Stimulated activated CD8-positive, alpha-beta memory T cell treated with anti-CD3 and anti-CD28 coated beads, Interleukin-12 subunit alpha, Interleukin-12 subunit beta, amount 100 ng/mL, for 24 hours (primary cell): ENCODE results near the gene SLX4IP.
"Not testable (repeated sequence)": the region's sequence is repeated elsewhere in the genome, so short reads cannot be mapped to it uniquely, and the experiment has no call there.

Source experiments
- DNase-seq: peaks from one replicate; pipeline ENCODE4 v3.0.0-alpha.2; 2020; ENCODE audit errors: extremely low read depth

The SLX4IP gene

DNA sequence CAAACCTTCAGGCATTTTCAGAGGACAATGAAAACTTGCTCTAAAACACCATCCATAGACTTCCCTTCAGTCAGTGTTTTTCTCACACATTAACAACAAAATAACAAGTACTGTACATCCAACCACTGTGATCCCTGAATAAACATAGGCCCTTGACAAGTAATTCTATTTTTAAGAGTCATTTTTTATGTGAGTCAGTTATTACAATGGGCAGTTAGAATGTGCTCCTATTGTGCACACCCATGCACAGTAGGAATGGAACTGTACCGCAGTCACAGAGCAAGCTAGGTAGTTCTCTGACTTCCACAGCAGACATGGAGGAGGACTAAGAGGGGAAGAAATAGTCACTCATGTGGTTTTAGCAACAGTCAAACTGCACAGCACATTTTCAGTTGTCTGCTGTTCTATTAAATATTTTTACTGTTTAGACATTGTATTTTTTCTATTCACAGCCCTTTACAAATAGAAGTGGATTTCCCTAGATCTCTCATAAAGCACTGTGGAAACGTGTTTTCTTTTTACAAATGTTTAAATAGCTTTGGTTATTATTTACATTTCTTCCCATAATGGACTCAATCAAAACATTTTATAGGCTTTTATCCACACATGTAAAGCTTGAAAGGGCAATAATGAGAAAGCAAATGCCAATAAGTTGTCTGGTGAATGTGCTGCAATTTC lies 138.3 kb downstream of the SLX4IP start:
- DNase-seq: no peak

DNA sequence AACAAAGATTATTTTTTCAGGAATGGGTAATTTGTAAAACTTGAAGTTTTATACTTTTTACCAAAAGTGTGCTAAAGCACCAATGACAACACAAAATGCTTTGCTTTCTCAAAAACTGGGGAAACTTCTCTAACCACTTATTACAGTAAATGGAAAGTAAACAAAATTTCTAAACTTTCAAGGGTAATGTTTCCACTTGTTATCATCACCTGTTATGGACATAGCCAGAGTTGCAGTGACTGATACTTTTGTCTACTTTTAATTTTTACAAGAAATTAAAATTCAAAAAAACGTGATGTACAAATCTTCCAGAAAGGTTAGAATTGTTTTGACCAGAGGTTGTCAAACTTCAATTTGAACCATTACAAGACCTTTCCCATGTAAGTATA lies 138.8 kb downstream of the SLX4IP start:
- no peak for DNase-seq

DNA sequence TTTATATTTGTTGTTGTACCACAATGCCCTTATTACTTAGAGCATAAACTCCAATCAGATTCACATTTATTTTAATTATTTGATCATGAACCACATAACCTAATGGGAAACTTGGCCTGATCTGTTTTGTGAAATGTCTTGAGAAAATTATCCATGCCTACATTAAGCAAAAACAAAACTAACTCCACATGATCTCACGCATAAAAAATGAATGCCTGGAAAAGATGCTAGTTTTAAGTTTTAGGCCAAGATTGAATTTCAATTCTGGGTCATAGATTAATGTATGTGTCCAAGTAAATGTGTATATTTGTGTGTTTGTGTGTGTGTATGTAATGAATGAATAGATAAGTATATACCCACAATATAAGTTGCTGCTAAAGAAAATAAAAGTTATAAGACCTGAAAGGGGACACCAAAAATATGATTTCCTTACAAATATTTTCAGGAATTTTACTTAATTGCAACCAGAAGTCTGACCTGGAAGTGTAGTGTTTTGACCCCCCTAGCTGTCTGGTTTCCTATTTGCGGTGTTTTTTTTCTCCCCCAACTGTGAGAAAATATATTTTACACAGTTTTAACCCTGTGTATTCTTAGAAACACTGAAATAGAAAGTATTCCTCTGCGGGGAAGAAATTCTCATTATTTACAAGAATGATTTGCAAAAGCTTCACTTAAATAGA lies 141.4 kb downstream of the SLX4IP start:
- no peak for DNase-seq

DNA sequence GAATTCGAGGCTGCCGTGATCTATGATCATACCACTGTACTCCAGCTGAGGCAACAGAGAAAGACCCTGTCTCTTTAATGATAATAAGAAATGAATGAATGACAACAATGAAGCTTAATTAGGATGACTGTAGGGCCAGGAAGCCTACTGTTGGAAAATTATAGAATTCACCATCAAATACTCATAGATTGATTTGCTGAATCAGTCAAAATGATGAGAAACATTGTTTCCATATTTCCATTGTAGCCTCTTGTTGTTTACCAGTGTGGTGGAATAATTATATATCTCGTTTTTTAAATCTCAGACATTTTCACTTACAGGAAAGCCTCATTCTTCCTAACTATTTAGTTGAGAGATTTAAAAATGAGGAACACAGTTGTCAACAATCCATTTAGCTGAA lies 142.5 kb downstream of the SLX4IP start:
- DNase-seq: no peak

DNA sequence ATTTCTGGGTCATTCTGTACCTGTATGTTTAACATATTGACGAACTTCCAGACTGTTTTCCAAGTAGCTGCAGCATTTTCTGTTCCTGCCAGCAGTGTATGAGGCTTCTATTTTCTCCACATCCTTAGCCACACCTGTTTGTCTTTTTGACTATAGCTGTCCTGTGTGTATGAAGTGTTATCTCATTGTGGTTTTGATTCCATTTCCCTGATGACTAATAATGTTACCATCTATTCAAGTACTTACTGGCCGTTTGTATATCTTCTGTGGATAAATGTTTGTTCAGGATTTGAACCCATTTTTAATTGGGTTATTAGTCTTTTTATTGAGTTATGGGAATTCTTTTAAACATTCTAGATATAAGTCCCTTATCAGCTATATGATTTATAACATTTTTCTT lies 143.5 kb downstream of the SLX4IP start:
- DNase-seq: no peak

DNA sequence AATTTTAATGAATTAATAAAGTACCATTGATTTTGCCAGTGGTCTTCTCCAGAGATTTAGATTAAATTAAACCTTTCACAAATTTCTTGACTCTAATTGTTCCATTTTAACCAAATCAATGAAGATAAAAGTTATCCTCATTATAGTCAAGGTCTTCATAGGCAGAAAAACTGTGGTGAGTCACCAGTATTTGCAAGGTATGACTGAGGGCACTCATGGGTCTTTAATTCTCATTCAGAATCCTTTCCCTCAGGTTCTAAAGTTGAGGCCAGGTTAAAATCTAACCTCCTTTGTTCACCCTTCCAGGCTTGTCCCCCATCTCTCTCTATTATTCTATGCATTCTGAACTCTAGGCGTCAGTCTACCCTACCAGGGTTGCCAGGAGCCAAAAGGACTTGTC lies 144.8 kb downstream of the SLX4IP start:
- no peak for DNase-seq

DNA sequence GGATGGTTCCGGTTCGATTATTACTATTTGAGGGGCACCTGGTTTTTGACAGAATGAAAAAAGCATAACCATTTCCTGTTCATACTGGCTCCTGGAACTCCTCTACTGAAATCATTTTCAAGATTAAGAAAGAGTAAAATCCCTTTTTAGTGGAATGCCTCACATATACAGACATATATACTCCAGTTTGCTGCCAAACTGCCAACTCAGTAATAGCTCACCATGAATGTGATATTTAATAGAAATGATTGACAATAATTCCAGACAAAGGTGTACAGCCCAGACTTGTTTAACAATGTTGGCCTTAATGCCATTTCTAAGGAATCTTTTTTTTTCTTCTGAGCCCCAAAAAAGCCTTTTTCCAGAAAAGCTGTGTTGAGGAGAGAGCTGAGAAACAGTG lies 145.6 kb downstream of the SLX4IP start:
- no peak for DNase-seq

DNA sequence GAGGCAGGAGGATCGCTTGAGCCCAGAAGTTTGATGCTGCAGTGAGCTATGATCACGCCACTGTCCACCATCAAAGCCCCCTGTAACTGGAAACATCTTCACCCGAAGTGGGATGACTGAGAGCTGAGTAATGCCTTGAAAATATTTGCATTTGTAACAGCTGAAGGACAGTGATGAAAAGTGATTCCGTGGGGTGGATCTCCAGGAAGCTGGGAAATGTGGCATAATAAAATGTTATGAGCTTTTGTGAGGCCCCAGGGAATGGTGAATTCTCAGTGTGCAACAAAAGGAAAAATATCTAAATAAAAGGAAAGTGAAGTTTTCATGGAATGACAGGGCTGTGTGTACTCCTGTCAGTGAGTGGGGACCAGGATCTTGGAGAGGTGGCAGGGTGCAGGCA lies 146.7 kb downstream of the SLX4IP start:
- DNase-seq: no peak

DNA sequence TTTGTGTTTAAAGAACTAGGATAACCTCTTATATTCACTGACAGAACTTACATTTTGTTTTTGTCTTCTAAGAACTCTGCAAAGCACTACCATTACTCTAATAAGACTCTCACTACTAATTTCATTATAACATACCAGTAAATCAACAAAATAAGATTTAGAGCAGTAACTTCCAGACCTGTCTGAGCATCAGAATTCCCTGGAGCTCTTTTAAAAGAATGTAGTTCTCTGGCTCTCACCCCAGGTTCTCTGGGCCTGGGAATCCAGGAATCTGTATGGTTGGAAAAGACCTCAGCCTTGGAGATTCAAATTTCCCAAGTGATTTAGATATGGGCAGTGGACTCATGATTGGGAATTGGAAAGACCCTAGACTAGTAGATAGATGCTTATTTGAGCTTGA lies 149.3 kb downstream of the SLX4IP start:
- DNase-seq: no peak

DNA sequence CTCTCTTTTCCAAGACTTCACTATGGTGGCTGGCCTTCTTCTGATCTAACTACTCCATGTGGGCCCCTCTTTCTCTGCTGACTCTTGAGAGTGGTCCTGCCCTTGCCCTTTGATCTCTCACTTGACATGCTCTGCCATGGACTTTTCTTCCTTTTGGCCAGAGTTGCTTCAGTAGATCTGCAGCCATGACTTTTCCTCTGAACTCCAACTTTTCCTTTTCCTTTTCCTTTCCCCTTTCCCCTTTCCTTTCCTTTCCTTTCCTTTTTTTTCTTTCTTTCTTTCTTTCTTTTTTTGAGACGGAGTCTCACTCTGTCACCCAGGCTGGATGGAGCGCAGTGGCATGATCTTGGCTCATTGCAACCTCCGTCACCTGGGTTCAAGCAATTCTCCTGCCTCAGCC lies 150.2 kb downstream of the SLX4IP start:
- DNase-seq: no peak

DNA sequence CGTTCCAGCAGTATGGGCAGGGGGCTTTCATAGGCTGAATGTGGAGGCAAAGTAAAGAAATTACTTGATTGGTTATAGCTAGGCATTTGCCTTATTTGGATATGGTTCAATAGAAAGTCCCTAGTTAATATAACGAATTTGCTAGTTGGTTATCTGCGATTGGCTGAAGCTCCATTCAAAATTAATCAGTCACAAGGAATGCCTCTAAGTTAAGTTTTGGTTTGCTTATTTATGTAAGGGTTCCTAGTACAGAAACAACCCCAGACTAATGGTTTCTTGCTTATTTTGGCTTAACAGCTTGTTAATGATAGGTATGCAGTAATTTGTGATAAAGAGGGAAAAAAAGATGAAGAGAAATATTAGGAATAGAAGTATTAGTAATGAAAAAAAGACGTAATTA lies 151.2 kb downstream of the SLX4IP start:
- DNase-seq: no peak

DNA sequence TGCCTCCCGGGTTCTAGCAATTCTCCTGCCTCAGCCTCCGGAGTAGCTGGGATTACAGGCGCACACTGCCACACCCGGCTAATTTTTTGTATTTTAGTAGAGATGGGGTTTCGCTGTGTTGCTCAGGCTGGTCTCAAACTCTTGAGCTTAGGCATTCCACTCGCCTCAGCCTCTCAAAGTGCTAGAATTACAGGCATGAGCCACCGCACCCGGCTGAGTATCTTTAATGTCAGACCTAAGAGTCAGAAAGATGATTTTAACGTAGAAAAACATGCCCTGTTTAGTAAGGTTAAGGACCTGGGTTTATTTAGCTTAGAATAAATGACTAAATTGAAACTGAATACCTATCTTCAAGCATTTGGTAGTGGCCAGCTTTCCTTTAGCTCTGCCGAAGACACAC lies 155.3 kb downstream of the SLX4IP start:
- DNase-seq: not testable (repeated sequence)

DNA sequence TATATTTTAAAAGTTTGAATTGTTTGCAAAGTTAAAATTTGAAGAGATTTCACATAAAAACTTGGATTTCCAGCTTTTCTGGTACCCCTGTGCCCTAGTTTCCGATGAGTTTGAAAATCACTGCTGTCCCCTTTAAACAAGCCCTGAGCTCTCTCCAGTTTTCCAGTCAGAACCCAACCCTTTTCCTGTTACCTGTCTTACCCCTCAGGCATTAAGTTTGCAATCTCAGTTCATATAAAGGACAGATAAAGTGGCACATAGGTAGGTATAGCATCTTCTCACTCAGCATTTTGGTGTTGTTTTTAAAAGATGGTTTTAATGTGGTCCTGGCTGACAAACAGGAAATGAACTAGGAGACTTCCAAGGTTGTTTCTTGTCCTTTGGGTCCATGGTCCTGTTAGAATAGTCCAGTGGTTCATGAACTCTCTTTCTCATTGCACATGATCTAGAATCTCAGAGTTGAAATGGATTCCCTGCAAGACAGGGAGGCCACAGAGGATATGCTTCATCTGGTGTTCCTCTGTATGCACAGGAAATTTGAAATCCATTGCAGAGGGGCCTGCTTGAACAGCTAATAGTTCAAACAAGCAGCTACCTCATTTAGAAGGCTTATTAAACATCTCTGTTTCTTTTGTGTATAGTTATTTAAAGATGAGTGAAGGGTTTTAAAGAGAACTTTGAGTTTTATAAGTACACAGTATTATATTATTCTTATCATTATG lies 156.0 kb downstream of the SLX4IP start:
- DNase-seq: no peak

DNA sequence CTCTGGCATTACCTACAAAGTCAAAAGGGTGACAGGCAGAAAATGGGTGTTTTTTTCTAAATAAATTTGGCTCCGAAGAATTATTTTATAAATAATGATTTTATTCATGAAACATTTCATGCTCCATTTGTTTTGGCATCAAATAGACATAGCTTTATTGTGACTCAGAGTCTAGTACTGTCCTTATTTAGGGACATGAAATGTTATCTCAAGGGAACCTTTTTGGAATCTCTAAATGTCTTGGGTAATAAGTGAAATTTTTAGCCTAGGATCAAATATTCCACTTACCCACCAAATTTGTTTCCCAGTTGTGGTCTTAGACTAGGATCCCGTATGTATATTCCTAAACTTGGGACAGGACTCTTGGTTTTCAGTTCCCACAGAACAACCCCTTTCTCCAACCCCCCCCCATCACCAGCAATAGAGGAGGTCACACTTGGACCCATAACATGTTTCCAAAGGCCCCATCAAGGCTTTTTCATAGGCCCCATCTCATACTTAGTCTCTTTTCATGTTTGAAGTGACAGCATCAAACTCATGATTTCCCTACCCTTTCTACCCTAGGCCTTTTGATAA lies 156.9 kb downstream of the SLX4IP start:
- no peak for DNase-seq

DNA sequence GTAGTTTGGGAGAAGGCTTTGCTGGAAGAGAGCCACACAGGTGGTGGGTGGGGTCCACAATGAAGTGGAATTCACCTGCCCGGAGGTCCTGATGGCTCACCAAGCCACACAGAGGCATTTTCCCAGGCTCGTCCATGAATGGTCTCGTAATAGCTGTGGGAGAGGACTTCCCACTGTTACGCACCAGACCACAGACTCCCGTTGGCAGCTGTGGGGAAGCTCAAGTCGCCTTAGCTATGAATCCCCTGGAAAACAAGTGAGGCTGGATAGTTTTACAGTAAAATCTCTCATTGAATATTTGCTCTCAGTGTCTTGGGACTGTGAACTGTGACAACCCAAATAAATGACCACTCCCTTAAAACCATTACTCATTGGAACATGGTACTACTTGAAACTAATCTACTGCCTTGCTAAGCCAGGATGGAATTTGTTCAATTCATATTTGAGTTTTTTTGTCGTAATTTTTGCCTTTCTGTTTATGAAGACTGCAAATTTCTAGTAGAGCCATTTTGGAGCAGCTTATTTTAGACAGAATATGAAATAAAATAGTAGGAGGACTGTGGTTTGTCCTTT lies 159.3 kb downstream of the SLX4IP start:
- DNase-seq: no peak

DNA sequence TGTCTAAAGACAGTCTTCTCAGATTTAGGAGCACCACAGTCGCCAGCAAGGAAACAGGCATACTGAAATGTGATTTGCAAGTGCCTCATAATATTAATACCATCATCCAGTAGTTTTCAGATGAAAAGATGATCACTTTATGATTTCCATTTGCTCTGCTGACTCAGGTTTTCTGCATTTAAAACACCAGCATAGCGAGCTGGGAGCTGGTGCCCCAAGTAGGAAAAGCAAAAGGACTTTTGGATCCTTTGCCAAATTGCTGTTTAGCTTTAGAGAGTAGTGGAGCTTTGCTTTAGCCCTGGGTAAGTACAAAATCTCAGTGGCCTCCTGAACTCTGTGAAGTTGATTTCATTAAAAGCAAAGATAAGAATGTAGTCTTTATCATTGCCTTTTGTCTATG lies 160.2 kb downstream of the SLX4IP start:
- DNase-seq: no peak

DNA sequence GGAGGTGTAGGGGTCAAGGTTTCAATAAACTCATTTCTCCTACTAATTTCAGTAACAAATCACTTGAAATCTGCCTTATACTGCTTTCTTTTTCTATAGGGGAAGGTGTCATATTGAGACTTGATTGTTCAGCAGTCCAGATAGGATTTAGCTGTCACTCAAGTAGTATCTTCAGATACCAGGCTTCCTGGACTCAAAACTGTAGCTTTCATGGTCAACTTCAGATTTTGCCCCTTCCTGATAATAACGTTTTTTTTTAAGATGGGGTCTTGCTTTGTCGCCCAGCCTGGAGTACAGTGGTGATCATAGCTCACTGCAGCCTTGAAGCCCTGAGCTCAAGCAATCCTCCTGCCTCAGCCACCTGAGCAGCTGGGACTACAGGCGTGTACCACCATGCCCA lies 160.9 kb downstream of the SLX4IP start:
- DNase-seq: no peak

DNA sequence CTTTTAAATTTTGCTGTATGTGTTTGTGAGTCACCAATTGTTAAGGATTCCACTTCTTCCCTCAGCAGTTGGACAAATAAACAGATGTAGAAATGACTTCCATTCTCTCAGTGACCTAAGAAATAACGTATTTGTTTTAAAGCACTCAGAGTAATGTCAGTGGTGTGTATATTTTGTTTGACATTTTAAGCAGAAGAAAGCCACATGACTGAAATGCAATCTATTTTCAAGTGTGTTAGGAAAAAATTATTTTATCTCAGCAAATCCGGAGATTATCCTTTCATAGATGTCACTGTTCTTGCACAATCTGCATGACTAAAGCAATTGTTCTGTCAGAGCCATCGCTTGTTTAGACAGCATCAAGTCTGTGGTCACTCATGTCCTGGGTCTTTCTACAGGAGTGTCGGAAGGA lies 161.6 kb downstream of the SLX4IP start:
- no peak for DNase-seq

DNA sequence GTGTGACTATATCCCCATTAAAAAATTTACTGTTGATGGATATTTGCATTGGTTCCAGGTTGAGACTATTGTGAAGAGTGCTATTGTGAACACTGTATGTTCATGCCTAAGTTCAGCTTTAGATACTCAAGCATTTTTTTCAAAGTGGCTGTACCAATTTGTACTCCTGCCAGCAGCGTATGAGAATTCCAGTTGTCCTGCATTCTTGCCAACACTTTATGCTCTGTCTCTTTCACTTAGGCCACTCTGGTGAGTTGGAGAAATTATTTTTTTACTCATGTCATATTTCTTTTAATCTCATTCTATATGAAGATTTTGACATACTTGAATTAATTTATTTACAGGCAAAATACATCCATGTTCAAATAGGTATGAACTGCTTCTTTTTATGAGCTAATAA lies 162.5 kb downstream of the SLX4IP start:
- no peak for DNase-seq

DNA sequence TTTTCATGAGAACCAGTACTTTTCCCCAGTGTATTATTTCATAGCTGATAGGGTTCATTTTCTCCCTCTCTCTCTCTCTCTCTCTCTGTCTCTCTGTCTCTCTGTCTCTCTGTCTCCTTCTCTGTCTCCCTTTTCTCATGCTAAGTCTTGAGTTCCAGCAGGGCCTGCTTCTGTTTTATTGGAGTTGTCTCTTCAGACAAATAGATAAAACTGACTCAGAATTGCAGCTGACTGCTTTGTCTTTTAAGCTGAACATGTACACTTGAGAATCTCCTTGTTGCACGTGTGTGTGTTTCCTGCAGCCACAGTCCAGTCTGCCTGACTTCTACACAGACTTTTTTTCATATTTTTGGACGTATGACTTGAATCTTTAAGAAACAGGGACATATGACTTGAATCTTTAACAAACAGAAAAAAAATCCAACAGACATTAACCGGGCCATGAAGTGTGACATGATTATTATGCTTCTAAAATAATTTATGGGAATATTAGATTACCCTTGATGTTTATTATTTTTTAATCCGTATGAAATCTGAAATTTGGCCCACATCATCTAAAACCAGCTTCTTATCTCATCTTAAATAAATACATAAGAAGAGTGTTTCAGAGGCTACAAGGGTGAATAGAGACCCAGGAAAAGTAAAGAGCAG lies 167.2 kb downstream of the SLX4IP start:
- DNase-seq: no peak

DNA sequence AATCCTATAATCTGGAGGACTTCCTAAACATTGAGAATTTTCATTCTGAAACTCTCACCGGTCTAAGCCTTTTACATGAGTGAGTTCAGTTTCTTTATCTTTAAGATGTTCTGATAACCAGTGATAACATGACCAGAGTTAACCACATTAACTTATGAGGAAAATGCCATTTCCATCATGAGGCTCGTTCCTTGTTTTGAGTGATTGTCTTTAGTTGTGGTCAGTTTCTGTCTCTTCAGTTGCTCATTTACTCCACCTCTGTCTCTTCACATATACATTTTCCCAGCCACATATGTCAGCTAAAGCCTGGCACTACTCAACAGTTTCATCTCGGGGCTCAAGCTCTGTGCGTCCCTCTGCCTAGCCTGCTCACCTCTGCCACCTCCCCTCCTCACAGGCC lies 168.3 kb downstream of the SLX4IP start:
- no peak for DNase-seq
